ENCODE data around the gene TRA2A.

- TF ChIP-seq CTCF (IDR thresholded peaks at IDR 0.05; ENCODE audit: insufficient read depth, low read length, poor library complexity, severe bottlenecking): no peak
- no peak for TF ChIP-seq EZH2phosphoT487 (conservative IDR thresholded peaks at IDR 0.05; ENCODE audit: low read length)
Observed at GRCh38 chr7:23471106-23471859, 60.5 kb downstream of the TRA2A start.

Measured in SU-DHL-6 (cell line).